Measurements from ENCODE around the gene PTPN6. TPM values are rescaled to one million over a fixed set of nuclear protein-coding genes. Genes with fewer than 3 reads are reported as not detected.

PTPN6 gene
- total and polyA plus RNA-seq, 2 experiments from 2014 or later, result 17.4 to 28.4 TPM

- Histone ChIP-seq H3K9me3 (ENCODE audit: low read depth) (no peaks in the 10 kb centered on the region), H3K27ac (no peak overlapping the region), H3K36me3 (peaks cover 6% of the 10 kb centered on the region), H3K4me1 (ENCODE audit: low read depth) (no peaks in the 10 kb centered on the region), H3K4me3 (no peak overlapping the region), H3K27me3 (no peaks in the 10 kb centered on the region)
- no peak for TF ChIP-seq CTCF (IDR thresholded peaks at IDR 0.05; ENCODE audit: low read depth, low read length)
- no peak for DNase-seq (ENCODE audit: low read depth in 1 of 2, low spot score in 1 of 2)
These were observed 36.9 kb downstream of the PTPN6 start for GRCh38 chr12:6987956-6988553.

DNA sequence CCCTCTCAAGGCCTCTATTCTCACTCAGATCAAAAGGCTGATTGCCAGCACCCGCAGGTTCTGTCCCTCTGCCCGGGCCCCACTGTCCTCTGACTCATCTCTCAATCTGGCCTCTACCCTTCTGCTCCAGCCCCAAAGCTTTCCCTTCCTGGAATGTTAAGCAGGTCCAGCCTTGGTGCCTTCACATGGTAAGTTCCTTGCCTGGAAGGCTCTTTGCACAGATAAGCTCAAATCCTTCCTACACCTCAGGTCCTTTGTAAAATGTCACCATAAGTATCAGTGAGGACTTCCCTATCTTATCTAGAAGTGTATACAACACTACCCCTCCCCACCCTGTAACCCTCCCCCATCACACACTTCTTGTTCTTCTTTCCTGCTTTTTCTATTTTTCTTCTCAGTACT is 44.9 kb downstream of the PTPN6 start:
- H3K9me3 ChIP-seq (ENCODE audit: low read depth), result no peaks in the 10 kb centered on the region
- no peaks in the 10 kb centered on the region for H3K27me3 ChIP-seq
- no peak overlapping the region for H3K27ac ChIP-seq
- TF ChIP-seq CTCF (IDR thresholded peaks at IDR 0.05; ENCODE audit: low read depth, low read length), result no peak
- peaks cover 8% of the 10 kb centered on the region for H3K4me1 ChIP-seq (ENCODE audit: low read depth)
- H3K4me3 ChIP-seq, result no peak overlapping the region
- DNase-seq (ENCODE audit: low read depth in 1 of 2, low spot score in 1 of 2), result peak; percentile 5 to 56
- peaks cover 12% of the 10 kb centered on the region for H3K36me3 ChIP-seq

DNA sequence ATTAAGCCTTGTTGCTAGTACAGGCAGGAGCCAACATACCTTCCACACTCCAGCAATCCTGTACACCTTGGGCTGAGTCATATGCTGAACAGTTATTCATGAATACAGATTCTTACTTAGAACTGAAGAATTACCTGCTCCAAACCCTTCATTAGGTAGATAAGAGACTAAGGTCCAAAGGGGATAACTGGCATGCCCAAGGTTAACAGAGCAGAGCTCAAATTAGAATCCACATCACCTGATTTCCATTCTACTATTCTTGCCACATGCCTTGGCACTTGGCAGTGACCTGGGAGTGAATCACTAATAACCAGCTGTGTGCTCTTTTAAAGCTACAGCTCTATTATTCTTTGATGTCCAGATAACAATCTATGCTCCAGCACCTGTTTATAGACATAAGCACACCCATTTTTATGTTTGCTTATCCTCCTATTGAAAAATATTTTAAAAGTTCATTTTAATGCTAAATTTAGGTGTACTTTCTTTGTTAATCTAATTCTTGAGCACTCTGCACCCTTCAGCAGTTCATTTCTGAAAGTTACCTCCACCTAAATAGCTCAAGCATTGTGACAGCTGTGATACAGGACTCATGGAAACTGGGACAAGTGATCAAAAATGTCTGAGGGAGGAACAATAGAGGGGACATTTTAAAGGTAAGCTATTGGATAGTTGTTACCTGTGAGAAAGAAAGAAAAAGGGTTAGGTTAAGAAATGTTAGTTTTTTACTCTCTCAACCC is 47.7 kb downstream of the PTPN6 start:
- peaks cover 8% of the 10 kb centered on the region for H3K4me1 ChIP-seq (ENCODE audit: low read depth)
- H3K27ac ChIP-seq, result no peak overlapping the region
- no peaks in the 10 kb centered on the region for H3K9me3 ChIP-seq (ENCODE audit: low read depth)
- TF ChIP-seq CTCF (IDR thresholded peaks at IDR 0.05; ENCODE audit: low read depth, low read length), result no peak
- H3K27me3 ChIP-seq, result no peaks in the 10 kb centered on the region
- no peak for DNase-seq (ENCODE audit: low read depth in 1 of 2, low spot score in 1 of 2)
- peaks cover 12% of the 10 kb centered on the region for H3K36me3 ChIP-seq
- no peak overlapping the region for H3K4me3 ChIP-seq

DNA sequence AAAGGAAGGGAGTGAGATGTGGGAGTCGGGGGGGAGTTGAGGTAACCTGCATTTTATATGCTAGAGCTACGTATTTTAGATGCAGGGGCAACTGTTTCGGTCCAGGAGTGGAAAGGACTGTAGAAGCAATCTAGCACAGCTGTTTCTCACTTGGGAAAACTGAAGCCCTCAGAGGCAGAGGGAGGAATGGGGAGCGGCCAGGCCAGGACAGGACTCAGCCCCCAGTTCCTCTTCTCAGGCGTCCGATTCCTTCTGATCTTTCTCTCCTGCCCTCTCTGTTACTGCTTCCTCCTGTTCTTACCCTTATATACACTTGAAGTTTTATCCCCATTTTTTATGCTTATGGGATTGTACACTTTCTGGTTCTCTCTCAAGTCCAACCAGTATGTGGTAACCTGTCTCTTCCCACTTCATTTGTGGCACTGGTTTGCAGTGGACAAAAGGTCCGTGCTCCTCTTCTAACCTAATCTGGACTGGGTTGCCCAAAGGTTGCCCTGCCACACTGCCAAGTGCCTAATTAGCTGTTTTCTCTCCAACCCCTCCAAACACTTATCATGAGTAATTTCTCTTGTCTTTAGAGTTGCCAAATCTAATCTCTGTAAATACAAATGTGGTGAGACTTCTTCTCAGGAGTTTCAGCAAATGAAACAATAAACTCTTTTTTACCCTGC is 50.9 kb downstream of the PTPN6 start:
- Histone ChIP-seq H3K27ac (no peak overlapping the region), H3K36me3 (peaks cover 12% of the 10 kb centered on the region), H3K4me1 (ENCODE audit: low read depth) (no peaks in the 10 kb centered on the region), H3K9me3 (ENCODE audit: low read depth) (no peaks in the 10 kb centered on the region), H3K4me3 (no peak overlapping the region), H3K27me3 (no peaks in the 10 kb centered on the region)
- TF ChIP-seq CTCF (IDR thresholded peaks at IDR 0.05; ENCODE audit: low read depth, low read length), result no peak
- DNase-seq (ENCODE audit: low read depth in 1 of 2, low spot score in 1 of 2), result no peak

- DNase-seq (ENCODE audit: low read depth in 1 of 2, low spot score in 1 of 2), result no peak
- H3K4me3 ChIP-seq, result no peak overlapping the region
- no peaks in the 10 kb centered on the region for H3K27me3 ChIP-seq
- TF ChIP-seq CTCF (IDR thresholded peaks at IDR 0.05; ENCODE audit: low read depth, low read length), result no peak
- H3K4me1 ChIP-seq (ENCODE audit: low read depth), result no peaks in the 10 kb centered on the region
- H3K9me3 ChIP-seq (ENCODE audit: low read depth), result no peaks in the 10 kb centered on the region
- no peak overlapping the region for H3K27ac ChIP-seq
- H3K36me3 ChIP-seq, result peaks cover 2% of the 10 kb centered on the region
These were observed 53.2 kb downstream of the PTPN6 start for GRCh38 chr12:7004287-7004803.
